SH-SY5Y (cell line): ENCODE measurements around the gene MBD2.

Experiments
- GATA2 ChIP-seq: IDR thresholded peaks from 2 replicates; pipeline ENCODE4 v1.6.1; 2011; ENCODE audit warnings: mild to moderate bottlenecking, low read depth, low read length
- GATA3 ChIP-seq: IDR thresholded peaks from 2 replicates; pipeline ENCODE4 v1.6.1; 2011; ENCODE audit warnings: low read depth, mild to moderate bottlenecking, low read length, moderate library complexity

GRCh38 chr18:54134053-54134452 is 90.4 kb downstream of the MBD2 start:
- TF ChIP-seq GATA3 (no peak), GATA2 (no peak)
